Colonic mucosa (tissue), 4 donors: ENCODE measurements around the gene PNISR. TPM values are rescaled to one million over a fixed set of nuclear protein-coding genes. Genes with fewer than 3 reads are reported as not detected.
"Not testable (repeated sequence)": the region's sequence is repeated elsewhere in the genome, so short reads cannot be mapped to it uniquely, and the experiment has no call there.

ENCODE experiments used
- DNase-seq: peaks from one replicate; pipeline ENCODE4 v3.0.0-alpha.2; 2020
- H3K27ac ChIP-seq: fragments of 200-600 bp; one replicate; pipeline ENCODE4 v1.8.0; 2021
- H3K27me3 ChIP-seq: fragments of 200-600 bp; one replicate; pipeline ENCODE4 v1.8.0; 2021
- H3K36me3 ChIP-seq: fragments of 200-600 bp; one replicate; pipeline ENCODE4 v1.8.0; 2021
- H3K4me1 ChIP-seq: fragments of 200-600 bp; one replicate; pipeline ENCODE4 v1.8.0; 2021; ENCODE audit warnings: mild to moderate bottlenecking
- H3K4me3 ChIP-seq: fragments of 200-600 bp; one replicate; pipeline ENCODE4 v1.8.0; 2021
- H3K9ac ChIP-seq, 2 donors: one replicate each; pipeline ENCODE4 v1.7.0; 2013; ENCODE audit warnings: control low read depth in 2 of 2, low read depth in 2 of 2, low read length in 2 of 2
- H3K9me3 ChIP-seq: fragments of 200-600 bp; one replicate; pipeline ENCODE4 v1.8.0; 2021
- CTCF ChIP-seq: fragments of 200-600 bp; IDR thresholded peaks from one replicate; pipeline ENCODE4 v1.8.0; 2022; ENCODE audit warnings: antibody characterized with exemption, mild to moderate bottlenecking
- intact Hi-C: fragments of 100-400 bp; cut with DNase I; formaldehyde crosslinking; loops from one replicate; pipeline ENCODE4 v1.14.1; 2022
- total RNA-seq, 2 donors: library from RNA; stranded (reverse); fragmentation: NEBNext Ultra II Directional in 1 of 2; extraction: Animal tissue kit (Norgen Biotek cat#: 25700) in 1 of 2; gene quantifications; one replicate each; pipeline ENCODE4 v1.2.1, GENCODE V29; 2021
- donor health status: healthy.
- donor health status: DM: no; HTN: no; CAD: no.
- donor health status: DM: no; HTN: no; CAD: no.

Gene PNISR
- total RNA-seq: 10 to 100 TPM; 58.5 to 61.4 TPM

DNA sequence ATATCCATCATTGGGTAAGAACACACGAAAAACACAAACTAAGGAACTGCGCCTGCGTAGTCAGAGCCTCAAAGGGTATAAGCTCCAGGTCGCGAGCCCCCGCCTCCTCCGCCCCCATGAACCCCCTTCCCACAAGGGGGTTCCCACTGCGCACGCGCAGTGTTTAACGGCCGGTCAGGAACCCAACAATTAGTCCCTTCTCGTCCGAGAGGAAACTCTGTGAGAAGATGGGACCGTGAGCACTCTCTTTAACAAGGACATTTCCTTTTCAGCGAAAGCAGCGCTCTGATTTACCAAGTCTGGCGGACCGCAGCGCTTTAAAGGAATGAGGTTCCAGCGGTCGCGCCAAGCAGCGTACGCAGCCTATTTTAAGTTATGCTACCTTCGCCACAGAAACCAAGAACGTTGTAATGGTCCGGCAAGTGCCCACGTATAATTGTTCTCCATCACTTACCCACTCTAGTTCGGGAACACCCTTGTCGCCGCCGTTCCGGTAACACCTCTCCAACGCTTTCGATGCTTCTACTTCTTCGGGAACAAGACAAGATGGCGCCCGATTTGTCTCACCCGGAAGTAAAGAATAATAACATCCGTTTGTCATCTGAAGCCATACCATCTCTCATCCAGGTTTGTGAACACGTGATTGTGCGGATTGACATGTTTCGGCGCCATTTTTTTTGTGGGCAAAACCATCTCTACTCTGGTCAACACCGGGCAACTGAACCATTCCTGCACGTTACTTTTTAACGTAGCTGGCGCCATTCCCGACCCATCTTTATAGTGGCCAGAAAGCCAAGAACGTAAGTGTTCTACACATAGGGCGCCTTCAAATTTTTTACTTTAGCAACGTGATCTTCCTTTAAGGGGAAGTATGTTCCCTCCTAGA is at the start of gene PNISR:
Gene PNISR, minus strand, starts transcription at position 548 of the 886 bp plus-strand sequence. CDS start 10,649 bp downstream, outside the sequence.
- H3K4me3 ChIP-seq: peak within 1 kb of the TSS; percentile 69
- no peak for TF ChIP-seq CTCF
- H3K9ac ChIP-seq: peak within 1 kb of the TSS; percentile 66 to 82
- no peaks in the 10 kb centered on the region for H3K36me3 ChIP-seq
- intact Hi-C loops: loop anchor here (5.0 to 10.0 kb wide), 2 partner anchors 90 to 93 kb away; partner anchors contain the start of gene USP45
- H3K27ac ChIP-seq: peak within 1 kb of the TSS; percentile 98
- H3K4me1 ChIP-seq: peaks cover 15% of the 10 kb centered on the region
- peak; percentile 94 for DNase-seq
- no peaks in the 10 kb centered on the region for H3K27me3 ChIP-seq
- H3K9me3 ChIP-seq: no peaks in the 10 kb centered on the region

DNA sequence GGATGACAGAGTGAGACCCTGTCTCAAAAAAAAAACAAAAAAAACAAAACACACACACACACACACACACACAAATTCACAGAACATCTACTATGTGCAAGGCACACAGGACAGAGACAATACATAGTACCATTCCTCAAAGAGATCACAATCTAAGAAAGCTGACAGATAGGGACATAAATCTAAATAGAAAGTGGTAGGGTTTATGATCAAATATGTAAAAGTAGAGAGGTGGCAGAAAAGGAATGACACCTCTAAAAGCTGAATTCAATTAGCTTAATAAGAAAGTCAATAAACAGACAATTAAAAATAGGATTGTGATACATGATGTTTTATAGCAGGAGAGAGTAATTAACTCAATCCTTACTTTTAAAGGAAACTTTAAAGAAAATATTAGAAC is 48.6 kb upstream of the PNISR start:
- no peak for DNase-seq
- intact Hi-C loops: no loop called here
- no peaks in the 10 kb centered on the region for H3K4me1 ChIP-seq
- H3K4me3 ChIP-seq: no peak overlapping the region
- H3K9me3 ChIP-seq: no peaks in the 10 kb centered on the region
- no peak for TF ChIP-seq CTCF
- no peaks in the 10 kb centered on the region for H3K36me3 ChIP-seq
- H3K27ac ChIP-seq: no peak overlapping the region
- no peaks in the 10 kb centered on the region for H3K27me3 ChIP-seq
- no peak overlapping the region for H3K9ac ChIP-seq

DNA sequence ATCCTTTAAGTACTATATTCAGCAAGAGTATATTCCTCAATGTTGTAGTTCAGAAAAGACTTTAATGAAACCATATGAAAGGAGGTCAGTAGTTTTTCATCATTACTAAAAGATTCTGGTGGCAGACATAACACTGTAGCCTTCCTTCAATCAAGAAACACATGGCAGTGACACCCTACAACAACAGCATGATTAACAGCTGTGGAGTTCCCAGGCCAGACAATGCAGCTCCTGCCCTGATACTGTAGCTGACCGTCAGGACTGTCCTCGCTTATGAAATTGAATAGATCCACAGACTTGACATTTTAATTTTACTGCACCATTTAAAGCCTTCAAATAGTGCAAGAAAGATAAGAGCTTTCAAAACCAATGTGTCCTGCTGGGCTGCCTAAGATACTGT is 46.5 kb upstream of the PNISR start:
- H3K27me3 ChIP-seq: no peaks in the 10 kb centered on the region
- no peak for TF ChIP-seq CTCF
- H3K9me3 ChIP-seq: no peaks in the 10 kb centered on the region
- no peaks in the 10 kb centered on the region for H3K36me3 ChIP-seq
- H3K9ac ChIP-seq: no peak overlapping the region
- no peak overlapping the region for H3K27ac ChIP-seq
- intact Hi-C loops: no loop called here
- H3K4me1 ChIP-seq: no peaks in the 10 kb centered on the region
- DNase-seq: no peak
- H3K4me3 ChIP-seq: no peak overlapping the region

GRCh38 chr6:99467509-99468106 is 42.5 kb upstream of the PNISR start:
- peak; percentile 54 for TF ChIP-seq CTCF
- no peaks in the 10 kb centered on the region for H3K27me3 ChIP-seq
- no peak overlapping the region for H3K9ac ChIP-seq
- DNase-seq: no peak
- no peaks in the 10 kb centered on the region for H3K36me3 ChIP-seq
- no peaks in the 10 kb centered on the region for H3K4me1 ChIP-seq
- H3K27ac ChIP-seq: no peak overlapping the region
- intact Hi-C loops: loop anchor here (2.0 to 10.0 kb wide), 2 partner anchors 147 to 275 kb away; no protein-coding TSS in a partner anchor
- H3K4me3 ChIP-seq: no peak overlapping the region
- H3K9me3 ChIP-seq: no peaks in the 10 kb centered on the region

DNA sequence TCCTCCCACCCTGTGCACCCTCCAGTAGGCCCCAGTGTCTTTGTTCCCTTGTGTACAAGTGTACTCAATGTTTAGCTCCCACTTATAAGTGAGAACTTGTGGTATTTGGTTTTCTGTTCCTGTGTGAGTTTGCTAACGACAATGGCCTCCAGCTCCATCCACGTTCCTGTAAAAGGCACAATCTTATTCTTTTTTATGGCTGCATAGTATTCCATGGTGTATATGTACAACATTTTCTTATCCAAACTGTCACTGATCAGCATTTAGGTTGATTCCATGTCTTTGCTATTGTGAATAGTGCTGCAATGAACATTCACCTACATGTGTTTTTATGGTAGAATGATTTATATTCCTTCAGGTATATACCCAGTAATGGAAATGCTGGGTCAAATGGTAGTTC is 34.0 kb upstream of the PNISR start:
- H3K27me3 ChIP-seq, H3K9ac ChIP-seq, DNase-seq, H3K4me1 ChIP-seq, H3K27ac ChIP-seq, H3K36me3 ChIP-seq, H3K4me3 ChIP-seq, intact Hi-C loops, H3K9me3 ChIP-seq: not testable (repeated sequence)

- intact Hi-C loops: no loop called here
- no peak overlapping the region for H3K9ac ChIP-seq
- DNase-seq: no peak
- TF ChIP-seq CTCF: peak; percentile 28
- H3K36me3 ChIP-seq: no peaks in the 10 kb centered on the region
- H3K27ac ChIP-seq: no peak overlapping the region
- H3K9me3 ChIP-seq: no peaks in the 10 kb centered on the region
- H3K27me3 ChIP-seq: no peaks in the 10 kb centered on the region
- no peak overlapping the region for H3K4me3 ChIP-seq
- no peaks in the 10 kb centered on the region for H3K4me1 ChIP-seq
Observed at GRCh38 chr6:99458319-99458718, 33.2 kb upstream of the PNISR start.
